Hepatocyte (in vitro differentiated cells): ENCODE measurements around the gene SBF2.

ENCODE experiments used
- EZH2 ChIP-seq: fragments of 200-600 bp; sonication (generic); IDR thresholded peaks from 2 replicates; pipeline ENCODE4 v1.6.1; 2016; ENCODE audit warnings: antibody characterized with exemption, mild to moderate bottlenecking, borderline replicate concordance
- EZH2phosphoT487 ChIP-seq: fragments of 200-600 bp; sonication (generic); IDR thresholded peaks from one replicate; pipeline ENCODE4 v1.6.1; 2018; ENCODE audit warnings: antibody characterized with exemption, mild to moderate bottlenecking, low read depth, moderate library complexity; ENCODE audit not compliant: unreplicated experiment, severe bottlenecking

DNA sequence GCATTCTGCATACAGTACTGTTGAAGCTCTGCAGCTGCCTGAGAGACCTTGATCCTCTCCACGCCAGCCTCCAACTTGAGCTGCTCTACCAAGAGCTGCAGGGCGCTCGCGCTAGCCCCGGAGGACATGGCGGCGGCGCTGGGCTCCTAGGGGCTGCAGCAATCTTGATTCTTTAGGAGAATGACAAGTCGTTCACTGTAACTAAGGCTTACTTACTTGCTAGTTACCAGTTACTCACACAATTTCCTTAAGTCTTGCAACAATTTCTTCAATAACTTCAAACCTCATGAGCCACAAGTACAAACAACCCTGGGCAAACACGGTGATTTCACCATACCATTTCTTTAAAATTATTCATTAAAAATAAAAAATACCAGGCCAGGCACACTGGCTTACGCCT is 21.9 kb downstream of the SBF2 start:
- TF ChIP-seq EZH2 (no peak), EZH2phosphoT487 (no peak)
